Suppressor macrophage (primary cell): ENCODE results near the gene COMP.

ENCODE experiments used
- DNase-seq, 4 experiments: peaks; one replicate each; pipeline ENCODE4 v3.0.0-alpha.2; 2020 to 2022

COMP gene

DNA sequence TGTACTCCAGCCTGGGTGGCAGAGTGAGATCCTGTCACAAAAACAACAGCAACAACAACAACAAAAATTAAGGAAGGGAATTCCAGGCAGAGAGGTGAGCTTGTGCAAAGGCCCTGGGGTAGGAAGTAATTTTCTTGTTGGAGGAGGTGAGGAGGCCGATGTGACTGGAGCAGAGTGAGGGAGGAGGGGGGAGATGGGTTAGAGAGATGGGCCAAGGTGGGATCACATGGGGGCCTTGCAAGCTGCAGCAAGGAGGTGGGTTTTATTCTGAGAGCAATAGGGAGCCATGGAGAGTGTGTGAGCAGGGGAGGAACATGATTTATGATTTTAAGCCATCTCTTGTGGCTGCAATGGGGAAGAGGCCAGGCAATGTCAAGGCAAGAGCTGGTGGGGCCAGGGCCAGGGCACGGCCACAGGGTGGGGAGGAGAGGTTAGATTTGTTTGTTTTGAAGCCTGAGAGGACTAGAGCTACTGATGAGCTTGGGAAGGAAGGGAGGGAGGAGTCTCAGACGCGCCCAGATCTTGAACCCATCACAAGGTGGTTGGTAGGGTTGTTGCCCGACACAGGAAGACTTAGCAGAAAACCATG is 12.5 kb upstream of the COMP start:
- DNase-seq: no peak

DNA sequence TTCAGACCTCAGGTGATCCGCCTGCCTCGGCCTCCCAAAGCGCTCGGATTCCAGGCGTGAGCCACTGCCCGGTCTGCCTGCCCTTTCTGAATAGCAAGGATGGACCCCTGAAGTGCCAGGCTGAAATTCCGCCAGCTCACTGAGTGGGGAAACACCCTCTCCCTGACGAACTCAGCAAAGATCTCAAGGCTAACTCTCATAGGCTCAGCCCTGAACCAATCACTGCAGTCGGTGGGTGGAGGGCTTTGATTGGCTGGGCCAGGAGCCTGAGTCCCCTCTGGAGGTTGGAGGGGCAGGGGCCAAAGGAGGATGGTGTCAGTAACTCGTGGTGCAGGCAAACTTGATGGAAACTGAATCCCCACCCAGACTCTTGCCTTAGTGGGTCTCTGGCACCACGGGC is 11.2 kb upstream of the COMP start:
- no peak for DNase-seq

DNA sequence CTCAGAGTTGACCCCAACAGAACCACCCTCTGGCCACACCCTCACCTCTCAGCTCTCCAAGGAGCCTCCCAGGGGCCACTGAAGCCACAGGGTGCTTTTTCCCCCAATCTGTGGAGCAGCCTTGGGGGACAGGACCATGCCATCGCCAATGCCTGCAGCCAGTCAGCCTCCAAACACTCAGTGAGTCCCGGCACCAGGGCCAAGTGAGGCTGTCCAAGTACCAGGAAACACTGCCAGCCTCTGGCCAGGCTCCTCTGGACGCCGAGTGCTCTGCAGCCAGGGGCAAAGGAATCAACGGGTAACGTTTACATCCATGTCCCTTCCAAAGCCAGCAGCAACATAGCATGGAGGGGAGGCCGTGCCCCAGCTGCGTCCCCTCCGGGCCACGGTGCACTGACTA is 9.5 kb upstream of the COMP start:
- no peak for DNase-seq

DNA sequence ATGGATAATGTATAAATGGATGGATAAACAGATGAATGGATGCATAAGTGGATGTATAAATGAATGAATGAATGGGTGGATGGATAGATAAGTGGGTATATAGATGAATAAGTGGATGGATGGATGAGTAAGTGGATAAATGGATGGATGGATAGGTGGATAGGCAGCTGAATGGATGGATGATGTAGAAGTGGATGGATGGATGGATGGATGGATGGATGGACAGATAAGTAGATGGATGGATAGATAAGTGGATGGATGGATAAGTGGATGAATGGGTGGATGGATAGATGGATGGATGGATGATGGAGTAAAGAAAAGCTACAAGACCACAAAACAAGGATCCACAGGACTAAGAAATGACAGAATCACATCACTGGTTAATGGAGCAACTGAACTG is 9.0 kb upstream of the COMP start:
- no peak for DNase-seq

DNA sequence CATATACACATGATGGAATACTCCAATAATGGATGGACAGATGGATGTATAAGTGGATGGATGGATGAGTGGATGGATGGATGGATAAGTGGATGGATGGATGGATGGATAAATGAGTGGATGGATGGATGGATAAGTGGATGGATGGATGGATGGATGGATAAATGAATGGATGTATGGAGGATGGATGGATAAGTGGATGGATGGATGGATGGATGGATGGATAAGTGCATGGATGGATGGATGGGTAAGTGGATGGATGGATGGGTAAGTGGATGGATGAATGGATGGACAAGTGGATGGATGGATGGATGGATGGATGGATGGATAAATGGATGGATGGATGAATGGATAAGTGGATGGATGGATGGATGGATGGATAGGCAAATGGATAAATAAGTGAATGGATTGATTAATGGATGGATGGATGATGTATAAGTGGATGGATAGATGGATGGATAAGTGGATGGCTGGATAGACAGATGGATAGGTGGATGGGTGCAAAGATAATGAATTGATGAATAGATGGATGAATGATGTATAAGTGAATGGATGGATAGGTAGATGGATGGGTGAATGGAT is 8.4 kb upstream of the COMP start:
- no peak for DNase-seq

DNA sequence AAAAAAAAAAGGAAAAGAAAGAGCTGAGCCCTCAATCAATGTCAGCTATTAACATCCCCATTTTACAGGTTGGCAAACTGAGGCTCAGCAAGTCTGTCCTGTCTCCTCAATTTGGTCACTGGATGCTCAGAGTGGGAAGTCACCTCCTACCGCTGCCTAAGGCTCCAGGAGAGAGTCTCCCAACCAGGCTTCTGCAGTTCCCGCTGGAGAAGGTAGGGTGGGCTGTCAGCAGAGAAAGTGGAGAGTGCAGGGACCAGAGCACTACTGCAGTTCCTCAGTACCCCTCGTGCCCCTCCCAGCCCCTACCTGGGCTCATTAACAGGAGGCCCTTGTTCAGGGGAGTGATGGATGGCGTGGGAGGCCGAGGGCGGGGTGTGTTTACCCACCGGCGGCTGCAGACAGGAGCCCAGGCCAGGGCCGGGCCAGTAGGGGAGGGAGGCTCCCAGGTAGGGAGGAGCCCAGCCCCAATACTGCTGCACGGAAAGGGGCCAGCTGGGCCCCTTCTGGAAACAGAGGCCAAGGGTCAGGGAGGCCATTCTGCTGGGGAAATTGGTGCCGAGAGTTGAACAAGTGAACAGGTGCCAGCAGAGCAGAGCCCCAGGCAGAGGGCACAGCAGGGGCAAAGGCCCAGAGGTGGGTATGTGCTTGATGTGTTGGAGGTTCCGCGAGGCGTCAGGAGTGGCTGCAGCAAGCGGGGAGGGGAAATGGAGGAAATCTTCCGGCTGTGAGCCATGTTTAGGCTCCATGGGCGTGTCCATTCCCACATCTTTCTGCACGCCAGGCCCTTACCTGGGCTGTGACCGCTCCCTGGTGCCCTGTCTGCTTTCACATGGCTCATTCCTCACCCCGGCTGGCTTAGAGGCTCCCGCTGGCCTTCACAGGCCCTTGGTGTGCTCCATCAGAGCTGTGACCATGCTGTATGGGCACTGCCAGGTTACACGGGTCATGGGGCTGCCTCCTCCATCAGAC is 7.6 kb upstream of the COMP start:
- no peak for DNase-seq

DNA sequence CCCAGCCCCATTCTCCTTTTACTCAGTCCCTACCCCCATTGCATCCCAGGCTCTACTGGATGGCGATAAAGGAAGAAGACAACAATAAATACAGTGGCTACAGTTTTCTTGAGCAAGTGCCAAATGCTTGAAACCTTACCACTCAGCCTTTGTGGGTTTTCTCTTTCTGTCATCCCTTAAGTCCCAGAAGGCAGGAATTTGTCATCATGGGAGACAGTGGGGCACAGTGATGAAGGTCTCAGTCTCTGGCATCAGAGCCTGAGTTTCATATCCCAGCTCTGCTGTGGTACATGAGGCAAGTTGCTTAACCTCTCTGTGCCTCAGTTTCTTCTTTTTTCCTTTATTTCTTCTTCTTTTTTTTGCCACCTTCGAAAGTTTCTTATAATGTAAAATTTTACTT is 5.1 kb upstream of the COMP start:
- DNase-seq: no peak

DNA sequence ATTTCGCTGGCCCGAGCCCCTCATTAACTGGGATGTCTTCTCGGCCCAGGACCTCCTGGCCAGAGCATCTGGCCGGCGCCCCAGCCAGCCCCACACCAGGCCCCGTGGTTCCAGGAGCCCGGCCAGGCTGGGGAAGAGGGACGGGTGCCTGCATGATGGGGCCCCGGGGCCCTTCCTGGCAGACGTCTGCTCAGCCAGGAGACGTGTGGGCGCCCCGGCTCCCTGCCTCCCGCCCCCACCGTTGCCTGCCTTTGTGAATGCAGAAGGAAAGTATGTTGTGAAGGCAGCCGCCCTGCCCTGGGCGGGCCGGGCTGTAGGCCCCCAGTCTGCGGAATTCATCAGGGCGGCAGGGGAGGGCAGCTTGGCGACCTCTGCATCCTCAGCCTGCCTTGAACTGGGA is 4.4 kb upstream of the COMP start:
- peak; percentile 19 to 49 (median 26) for DNase-seq

DNA sequence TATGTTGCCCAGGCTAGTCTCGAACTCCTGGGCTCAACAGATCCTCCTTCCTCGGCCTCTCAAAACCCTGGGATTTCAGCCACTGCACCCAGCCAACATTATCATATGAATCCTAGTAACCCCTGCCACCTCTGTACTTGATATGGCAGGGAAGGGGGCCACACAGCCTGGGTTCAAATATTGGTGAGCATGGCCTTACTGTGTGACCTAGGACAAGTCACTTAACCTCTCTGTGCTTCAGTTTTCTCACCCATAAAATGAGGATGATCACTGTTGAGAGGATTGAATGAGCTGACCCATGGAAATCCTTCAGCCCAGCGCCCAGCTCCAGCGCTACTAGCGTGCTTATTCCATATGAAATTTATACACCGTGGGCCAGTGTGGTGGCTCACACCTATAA is 3.6 kb upstream of the COMP start:
- no peak for DNase-seq

DNA sequence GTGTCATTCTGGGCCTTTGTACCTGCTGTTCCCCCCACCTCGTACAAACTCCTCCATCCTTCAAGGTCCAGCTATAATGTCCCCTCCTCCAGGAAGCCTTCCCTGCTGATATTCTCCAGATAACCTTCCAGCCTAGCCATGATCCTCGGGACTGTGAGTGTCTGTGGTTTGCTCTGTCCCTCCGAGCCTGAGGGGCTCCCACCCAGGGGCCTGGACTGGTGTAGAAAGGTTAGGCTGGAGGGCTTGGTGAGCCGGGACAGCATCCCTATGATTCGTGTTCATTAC is 2.9 kb upstream of the COMP start:
- no peak for DNase-seq

DNA sequence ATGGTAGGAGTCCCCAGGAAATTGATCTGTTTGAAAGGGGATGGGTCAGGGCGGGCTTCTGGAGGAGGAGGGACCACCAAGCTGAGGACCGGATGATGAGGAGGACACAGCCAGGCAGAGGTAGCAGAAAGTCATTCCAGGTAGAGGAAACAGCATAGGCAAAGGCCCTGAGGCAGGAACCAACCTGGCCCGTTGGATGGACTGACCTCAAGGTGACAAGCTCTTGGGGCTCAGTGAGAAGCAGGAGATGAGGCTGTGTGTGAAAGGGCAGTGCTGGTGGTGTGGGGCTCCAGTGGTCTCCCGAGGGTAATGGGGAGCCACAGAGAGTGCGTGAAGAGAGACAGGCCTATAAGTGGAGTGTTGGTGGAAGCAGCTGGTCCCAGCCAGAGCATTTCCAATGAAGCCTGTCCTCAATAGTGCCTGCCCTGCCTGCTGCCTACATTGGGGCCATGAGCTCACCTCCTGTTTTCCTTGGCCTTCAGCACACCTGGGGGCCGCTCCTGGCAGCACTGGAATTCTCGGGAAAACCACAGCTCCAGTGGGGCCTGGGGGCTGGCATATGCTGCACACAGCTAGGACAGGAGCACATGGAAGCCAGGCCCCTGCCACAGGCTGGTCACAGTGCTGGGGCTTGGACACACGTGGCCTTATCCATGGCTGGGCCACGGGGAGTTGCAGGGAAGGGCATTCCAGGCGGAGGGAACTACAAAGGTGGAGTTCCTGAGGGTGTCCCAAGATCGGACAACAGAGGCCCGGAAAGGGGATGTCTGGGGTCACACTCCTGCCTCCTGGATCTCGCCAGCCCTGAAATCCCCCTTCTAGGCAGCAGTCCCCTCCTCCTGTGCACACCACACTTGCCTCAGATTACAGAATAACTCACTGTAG is 2.3 kb upstream of the COMP start:
- no peak for DNase-seq

DNA sequence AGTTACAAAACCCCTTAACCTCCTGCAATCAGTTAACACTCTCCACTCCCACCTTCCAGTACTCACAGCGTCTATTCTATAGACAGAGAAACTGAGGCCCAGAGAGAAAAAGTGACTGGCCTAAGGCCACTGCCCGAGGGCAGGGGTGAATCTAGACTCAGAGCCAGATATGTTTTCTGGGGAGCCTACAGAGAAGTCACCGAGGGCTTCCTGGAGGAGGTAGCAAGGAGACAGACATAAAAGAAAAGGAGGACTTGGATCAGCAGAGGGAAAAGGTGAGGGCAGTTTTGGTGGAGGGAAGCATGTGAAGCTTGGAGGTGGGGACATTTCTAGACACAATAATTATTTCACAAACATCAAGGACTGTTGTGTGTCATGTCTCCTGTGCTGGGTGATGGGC is 1.6 kb upstream of the COMP start:
- DNase-seq: no peak

DNA sequence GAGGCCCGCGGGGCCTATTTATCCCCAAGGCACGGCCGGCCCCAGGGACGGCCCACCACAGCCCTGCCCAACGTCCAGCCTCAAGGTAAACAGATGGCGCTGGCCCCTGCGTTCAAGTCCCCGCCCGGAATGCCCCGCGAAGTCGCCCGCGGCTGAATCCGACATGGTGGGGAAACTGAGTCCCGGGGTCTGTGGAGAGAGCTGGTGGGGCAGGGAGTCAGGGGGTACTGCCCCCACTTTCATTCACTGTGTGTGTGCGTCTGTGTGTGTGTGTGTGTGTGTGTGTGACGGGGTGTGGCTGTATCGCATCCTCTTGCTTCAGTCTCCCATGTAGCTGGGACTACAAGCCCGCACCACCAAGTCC is 192 bp upstream of the COMP start:
- DNase-seq: no peak

DNA sequence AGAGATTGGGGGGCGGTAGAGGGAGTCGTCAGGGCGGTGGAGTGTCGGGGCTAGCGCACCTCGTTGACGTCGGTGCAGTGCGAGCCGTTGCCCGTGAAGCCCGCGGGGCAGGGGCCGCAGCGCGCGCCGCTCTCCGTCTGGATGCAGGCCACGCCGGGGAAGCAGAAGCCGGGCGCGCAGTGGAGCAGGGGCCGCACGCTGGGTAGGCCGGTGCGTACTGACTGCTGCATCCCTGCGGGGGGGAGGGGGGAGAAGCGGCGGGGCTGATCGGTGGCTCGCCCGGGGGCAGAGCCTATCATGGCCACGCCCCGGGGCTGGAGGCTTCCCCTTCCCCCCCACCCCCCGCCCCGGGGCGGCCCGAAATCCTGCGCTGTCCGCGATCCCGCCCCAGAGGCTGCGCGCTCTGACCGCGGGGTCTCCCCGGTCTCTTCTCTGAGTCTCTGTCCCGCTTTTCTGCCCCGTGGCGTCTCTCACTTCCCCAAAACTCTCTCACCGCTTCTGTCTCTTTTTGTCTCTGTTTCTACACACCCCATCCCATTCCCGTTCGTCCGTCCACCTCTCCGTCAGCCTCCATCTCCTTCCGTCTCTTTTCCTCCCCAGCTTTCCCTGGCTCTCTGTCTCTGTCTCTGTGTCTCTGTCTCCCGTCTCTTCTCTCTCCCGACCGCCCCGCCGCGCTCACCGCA is 1.1 kb downstream of the COMP start:
- peak; percentile 19 to 58 (median 31) for DNase-seq

DNA sequence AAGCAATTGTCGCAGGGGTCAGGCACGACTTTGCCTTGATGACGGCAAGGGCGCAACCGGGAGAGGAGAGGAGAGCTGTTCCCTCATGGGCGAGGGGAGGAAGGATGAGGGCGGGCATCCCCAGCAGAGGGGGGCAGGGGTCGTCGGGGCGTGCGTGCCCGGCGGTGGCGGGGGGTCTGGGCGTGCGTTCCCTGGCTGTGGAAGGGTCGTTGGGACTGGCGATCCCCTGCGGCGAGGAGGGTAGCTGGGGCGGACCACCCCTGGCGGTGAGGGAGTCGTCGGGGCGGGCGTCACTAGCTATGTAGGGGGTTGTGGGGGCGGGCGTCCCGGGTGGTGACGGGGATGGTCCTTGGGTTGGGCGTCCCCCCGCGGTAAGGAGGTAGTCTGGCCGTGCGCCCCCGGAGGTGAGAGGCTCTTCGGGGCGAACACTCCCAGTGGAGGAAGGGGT is 1.7 kb downstream of the COMP start:
- no peak for DNase-seq

DNA sequence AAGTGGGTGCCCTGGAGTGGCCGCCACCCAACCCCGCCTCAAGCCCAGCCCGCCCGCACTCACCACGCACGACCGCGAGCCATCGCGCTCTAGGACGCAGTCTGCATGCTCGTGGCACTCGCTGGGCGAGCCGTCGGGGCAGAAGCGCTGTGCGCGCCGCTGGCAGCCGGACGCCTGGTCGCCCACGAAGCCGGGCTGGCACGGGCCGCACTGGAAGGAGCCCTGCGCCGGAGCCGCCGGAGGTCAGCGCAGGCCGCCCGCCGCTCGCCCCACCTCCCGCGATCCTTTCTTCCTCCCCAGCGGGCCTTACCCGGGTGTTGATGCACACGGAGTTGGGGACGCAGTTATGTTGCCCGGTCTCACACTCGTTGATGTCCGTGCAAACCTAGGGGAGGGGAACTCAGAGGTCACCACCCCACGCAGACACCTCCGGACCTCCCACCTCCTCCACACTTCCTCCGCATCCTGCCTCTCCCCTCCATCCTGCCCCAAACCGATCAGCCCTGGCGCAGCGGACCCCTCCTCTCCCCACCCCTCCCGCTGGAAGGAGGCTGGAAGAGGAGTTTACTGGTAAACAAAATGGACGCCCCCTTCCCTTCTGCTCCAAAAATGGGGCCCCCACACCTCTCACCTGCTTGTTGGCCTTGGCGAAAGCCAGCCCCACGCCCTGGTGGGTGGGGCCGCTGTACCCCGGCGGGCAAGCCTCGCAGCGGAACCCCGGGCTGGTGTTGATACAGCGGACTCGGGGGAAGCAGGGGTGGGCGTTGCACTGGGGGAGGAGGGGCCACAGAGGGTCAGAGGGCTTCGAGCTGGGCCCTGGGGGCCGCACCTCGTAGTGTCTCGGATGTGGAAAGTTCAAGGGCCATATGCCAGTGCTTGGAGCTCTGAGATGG is 2.3 kb downstream of the COMP start:
- DNase-seq: peak in 3 of 4 experiments; percentile 11 to 46 (median 35)

DNA sequence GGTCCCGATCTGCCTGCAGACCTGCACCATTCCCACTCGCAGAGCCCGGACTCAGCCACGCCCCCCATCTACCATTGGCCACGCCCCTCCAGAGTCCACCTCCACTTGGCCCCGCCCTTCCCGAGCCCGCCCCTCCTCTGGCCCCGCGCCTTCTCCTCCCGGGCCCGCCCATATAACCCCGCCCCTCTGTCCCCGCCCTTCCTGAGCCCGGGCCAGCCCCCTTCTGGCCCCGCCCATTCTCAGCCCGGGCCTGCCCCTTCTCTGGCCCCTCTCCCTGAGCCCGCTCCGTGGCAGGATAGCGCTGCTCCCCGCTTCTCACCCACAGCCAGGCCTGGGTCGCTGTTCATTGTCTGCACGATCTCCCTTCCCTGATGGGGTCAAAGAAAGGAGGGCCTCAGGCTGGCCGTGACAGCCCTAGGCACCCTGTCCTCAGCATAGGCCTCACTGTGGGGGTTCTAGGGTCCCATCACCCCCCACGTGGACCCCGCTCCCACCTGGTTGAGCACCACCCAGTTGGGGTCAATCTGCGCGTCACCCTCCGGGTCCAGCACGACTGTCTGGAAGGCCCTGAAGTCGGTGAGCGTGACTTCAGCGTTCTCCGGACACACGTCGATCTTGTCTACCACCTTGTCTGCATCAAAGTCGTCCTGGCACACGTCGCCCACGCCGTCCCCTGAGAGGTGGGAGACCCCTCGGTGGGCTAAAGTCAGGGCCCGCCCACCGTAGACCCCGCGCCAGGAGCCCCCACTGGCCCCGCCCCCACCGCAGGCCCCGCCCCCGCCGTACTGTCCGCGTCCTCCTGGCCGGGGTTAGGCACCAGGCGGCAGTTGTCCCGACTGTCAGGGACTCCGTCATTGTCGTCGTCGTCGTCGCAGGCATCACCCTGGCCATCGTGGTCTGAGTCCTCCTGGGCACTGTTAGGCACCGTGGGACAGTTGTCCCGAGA is 5.7 kb downstream of the COMP start:
- peak; percentile 57 to 76 (median 66) for DNase-seq

DNA sequence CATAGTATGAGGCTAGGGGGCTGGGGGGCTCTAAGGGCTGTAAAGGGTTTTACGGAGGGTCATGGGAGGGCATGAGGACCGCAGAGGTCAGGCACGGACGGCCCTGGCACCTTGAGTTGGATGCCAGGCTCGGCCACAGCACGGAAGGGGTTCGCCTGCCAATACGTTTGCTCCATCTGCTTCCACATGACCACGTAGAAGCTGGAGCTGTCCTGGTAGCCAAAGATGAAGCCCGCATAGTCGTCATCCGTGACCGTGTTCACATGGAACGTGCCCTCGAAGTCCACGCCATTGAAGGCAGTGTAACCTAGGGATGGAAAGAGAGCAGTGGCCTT is 6.4 kb downstream of the COMP start:
- no peak for DNase-seq

DNA sequence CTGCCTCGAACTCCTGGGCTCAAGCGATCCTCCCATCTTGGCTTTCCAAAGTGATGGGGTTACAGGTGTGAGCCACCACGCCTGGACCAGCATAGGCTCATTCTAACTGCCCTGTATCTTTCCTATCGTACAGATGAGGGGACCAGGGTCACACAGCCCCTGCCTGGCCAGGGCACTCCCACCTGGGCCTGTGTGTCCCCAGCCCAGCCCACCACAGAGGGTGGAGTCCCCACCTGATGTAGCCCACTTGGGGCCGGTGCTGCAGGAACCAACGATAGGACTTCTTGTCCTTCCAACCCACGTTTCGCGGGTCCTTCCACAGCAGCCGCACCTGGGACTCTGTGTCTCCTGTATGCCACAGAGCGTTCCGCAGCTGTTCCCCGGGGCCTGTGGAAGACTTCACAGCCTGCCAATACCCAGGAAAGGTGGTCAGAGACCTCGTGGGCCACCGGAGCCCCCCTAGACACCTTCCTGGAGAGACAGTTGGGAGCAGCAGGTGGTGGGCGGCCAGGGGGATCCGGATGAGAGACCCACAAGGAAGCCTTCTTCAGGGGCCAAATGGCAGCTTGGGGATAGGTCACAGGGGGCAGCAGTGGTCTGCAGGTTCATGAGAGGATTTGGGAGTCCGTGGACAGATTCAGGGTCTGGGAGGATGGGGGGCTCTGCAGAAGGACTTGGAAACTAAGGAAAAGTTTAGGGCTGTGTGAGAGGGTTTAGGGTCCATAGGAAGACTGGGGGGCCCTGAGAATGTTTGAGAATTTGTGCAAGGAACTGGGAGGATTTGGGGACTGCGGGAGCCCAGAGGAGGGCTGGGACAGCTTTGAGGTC is 6.9 kb downstream of the COMP start:
- no peak for DNase-seq
